H9 (cell line): ENCODE results near the gene PELI2. TPM values are rescaled to one million over a fixed set of nuclear protein-coding genes. Genes with fewer than 3 reads are reported as not detected.

ENCODE experiments used
- DNase-seq: peaks from one replicate; pipeline ENCODE4 v3.0.0-alpha.2; 2017
- H2AFZ ChIP-seq: one replicate; pipeline ENCODE4 v1.6.1; 2013; ENCODE audit warnings: mild to moderate bottlenecking, low read length, control low read depth, moderate library complexity
- H2AK5ac ChIP-seq: 2 replicates; pipeline ENCODE4 v1.6.1; 2013; ENCODE audit warnings: low read length, control low read depth, mixed read lengths; ENCODE audit not compliant: insufficient read length
- H2BK120ac ChIP-seq: one replicate; pipeline ENCODE4 v1.6.1; 2013; ENCODE audit warnings: low read depth, mild to moderate bottlenecking, low read length, control low read depth, inconsistent platforms; ENCODE audit not compliant: poor library complexity, severe bottlenecking
- H2BK12ac ChIP-seq: 2 replicates; pipeline ENCODE4 v1.6.1; 2013; ENCODE audit warnings: low read length, control low read depth, mixed read lengths, low read depth; ENCODE audit not compliant: insufficient read length
- H2BK15ac ChIP-seq: 2 replicates; pipeline ENCODE4 v1.6.1; 2013; ENCODE audit warnings: low read depth, low read length, control low read depth
- H2BK20ac ChIP-seq: one replicate; pipeline ENCODE4 v1.6.1; 2013; ENCODE audit warnings: low read depth, mild to moderate bottlenecking, low read length, control low read depth, inconsistent platforms; ENCODE audit not compliant: poor library complexity, severe bottlenecking
- H2BK5ac ChIP-seq: 2 replicates; pipeline ENCODE4 v1.6.1; 2013; ENCODE audit warnings: low read length, control low read depth, mixed read lengths; ENCODE audit not compliant: insufficient read length
- H3K14ac ChIP-seq: 2 replicates; pipeline ENCODE4 v1.6.1; 2013; ENCODE audit warnings: low read length, control low read depth; ENCODE audit not compliant: insufficient read depth
- H3K18ac ChIP-seq: 2 replicates; pipeline ENCODE4 v1.6.1; 2013; ENCODE audit warnings: low read depth, mild to moderate bottlenecking, mixed read lengths, low read length, control low read depth; ENCODE audit not compliant: insufficient read length
- H3K23ac ChIP-seq: 2 replicates; pipeline ENCODE4 v1.6.1; 2013; ENCODE audit warnings: low read length, control low read depth, mixed read lengths, low read depth; ENCODE audit not compliant: insufficient read length
- H3K23me2 ChIP-seq: 2 replicates; pipeline ENCODE4 v1.6.1; 2013; ENCODE audit warnings: low read depth, mild to moderate bottlenecking, mixed read lengths, low read length, control low read depth; ENCODE audit not compliant: insufficient read length, poor library complexity, severe bottlenecking
- H3K27ac ChIP-seq: 2 replicates; pipeline ENCODE4 v1.5.1; 2013; ENCODE audit warnings: low read length, control low read depth, mixed read lengths, low read depth; ENCODE audit not compliant: insufficient read length
- H3K27me3 ChIP-seq: 2 replicates; pipeline ENCODE4 v1.6.1; 2013; ENCODE audit warnings: low read length, control low read depth, inconsistent platforms; ENCODE audit not compliant: insufficient read depth
- H3K4ac ChIP-seq: 2 replicates; pipeline ENCODE4 v1.6.1; 2013; ENCODE audit warnings: low read depth, mild to moderate bottlenecking, control low read depth, inconsistent platforms, low read length, moderate library complexity
- H3K4me1 ChIP-seq: 2 replicates; pipeline ENCODE4 v1.6.1; 2013; ENCODE audit warnings: low read length, control low read depth, inconsistent platforms; ENCODE audit not compliant: insufficient read depth
- H3K4me2 ChIP-seq: 2 replicates; pipeline ENCODE4 v1.6.1; 2013; ENCODE audit warnings: low read length, control low read depth, mixed read lengths; ENCODE audit not compliant: insufficient read length, insufficient read depth
- H3K56ac ChIP-seq: 2 replicates; pipeline ENCODE4 v1.6.1; 2013; ENCODE audit warnings: low read depth, mild to moderate bottlenecking, mixed read lengths, low read length, control low read depth; ENCODE audit not compliant: insufficient read length
- H3K79me1 ChIP-seq: 2 replicates; pipeline ENCODE4 v1.6.1; 2013; ENCODE audit warnings: low read depth, mild to moderate bottlenecking, moderate library complexity, low read length, control low read depth, inconsistent platforms; ENCODE audit not compliant: insufficient read depth, poor library complexity, severe bottlenecking
- H3K79me2 ChIP-seq: 2 replicates; pipeline ENCODE4 v1.6.1; 2013; ENCODE audit warnings: low read length, control low read depth, inconsistent platforms; ENCODE audit not compliant: insufficient read depth
- H3K9ac ChIP-seq: 2 replicates; pipeline ENCODE4 v1.6.1; 2013; ENCODE audit warnings: low read length, control low read depth, mixed read lengths; ENCODE audit not compliant: insufficient read length; ENCODE audit errors: extremely low read depth
- H3K9me3 ChIP-seq: one replicate; pipeline ENCODE4 v1.6.1; 2013; ENCODE audit warnings: low read depth, low read length, inconsistent platforms; ENCODE audit not compliant: control insufficient read depth
- H3T11ph ChIP-seq: one replicate; pipeline ENCODE4 v1.6.1; 2013; ENCODE audit warnings: mild to moderate bottlenecking, low read length, control low read depth, inconsistent platforms
- H4K20me1 ChIP-seq: one replicate; pipeline ENCODE4 v1.6.1; 2013; ENCODE audit not compliant: control insufficient read depth, insufficient read length, insufficient read depth
- H4K5ac ChIP-seq: 2 replicates; pipeline ENCODE4 v1.6.1; 2013; ENCODE audit warnings: low read depth, mild to moderate bottlenecking, mixed read lengths, low read length, control low read depth; ENCODE audit not compliant: insufficient read length
- H4K8ac ChIP-seq: replicated peaks from 2 replicates; pipeline ENCODE4 v1.6.1; 2013; ENCODE audit warnings: low read length, control low read depth, mixed read lengths, low read depth; ENCODE audit not compliant: insufficient read length
- H4K91ac ChIP-seq: 2 replicates; pipeline ENCODE4 v1.6.1; 2013; ENCODE audit warnings: low read depth, mild to moderate bottlenecking, moderate library complexity, mixed read lengths, low read length, control low read depth; ENCODE audit not compliant: insufficient read length
- H3K27ac Mint-ChIP-seq, 3 experiments: 2 replicates in 2 of 3; 3 replicates in 1 of 3; pipeline ENCODE4 v1.8.0; 2020 to 2021; ENCODE audit warnings: mixed read lengths in 3 of 3, mild to moderate bottlenecking in 1 of 3, moderate library complexity in 1 of 3
- H3K27me3 Mint-ChIP-seq: 2 replicates; pipeline ENCODE4 v1.8.0; 2021; ENCODE audit warnings: low read depth, mild to moderate bottlenecking, moderate library complexity, mixed read lengths
- H3K36me3 Mint-ChIP-seq, 3 experiments: 2 replicates in 2 of 3; 3 replicates in 1 of 3; pipeline ENCODE4 v1.8.0; 2020 to 2021; ENCODE audit warnings: low read depth in 3 of 3, mixed read lengths in 3 of 3; ENCODE audit not compliant: insufficient read depth in 1 of 3
- H3K4me1 Mint-ChIP-seq, 2 experiments: 2 replicates each; pipeline ENCODE4 v1.8.0; 2020; ENCODE audit warnings: mixed read lengths in 2 of 2
- H3K4me3 Mint-ChIP-seq, 2 experiments: 2 replicates in 1 of 2; 3 replicates in 1 of 2; pipeline ENCODE4 v1.8.0; 2020 to 2021; ENCODE audit warnings: mild to moderate bottlenecking in 2 of 2, mixed read lengths in 2 of 2, moderate library complexity in 1 of 2
- H3K9me3 Mint-ChIP-seq, 2 experiments: 2 replicates in 1 of 2; 3 replicates in 1 of 2; pipeline ENCODE4 v1.8.0; 2020; ENCODE audit warnings: mild to moderate bottlenecking in 2 of 2, mixed read lengths in 2 of 2, moderate library complexity in 1 of 2
- CTCF ChIP-seq: fragments of 200-600 bp; sonication (generic); conservative IDR thresholded peaks from 3 replicates; pipeline ENCODE4 v1.8.0; 2021; ENCODE audit warnings: antibody characterized with exemption, mild to moderate bottlenecking
- WGBS: extraction: QIAGEN DNeasy Blood & Tissue Kit; methylation state at CpG from one replicate; pipeline ENCODE4 v1.1.7; 2013; ENCODE audit warnings: missing lambda C conversion rate, low lambda C conversion rate, mixed read lengths; ENCODE audit not compliant: insufficient read length; ENCODE audit errors: extremely low coverage; 5-methylcytosine and 5-hydroxymethylcytosine counted together
- total RNA-seq: library from RNA; stranded (reverse); gene quantifications from 2 replicates; pipeline ENCODE4 v1.2.1, GENCODE V29; 2021

The PELI2 gene
- total RNA-seq, 1 experiment from 2014 or later, result 18.0 TPM

GRCh38 chr14:56142314-56142713 is 24.1 kb downstream of the PELI2 start:
- Histone ChIP-seq H4K91ac (no peak overlapping the region), H3K79me1 (peaks cover 3% of the 10 kb centered on the region), H2BK5ac (no peak overlapping the region), H4K5ac (no peak overlapping the region), H3K56ac (no peak overlapping the region), H2AFZ (no peak overlapping the region), H3T11ph (no peak overlapping the region), H3K4me1 (peaks cover 10% of the 10 kb centered on the region; the same call in 1 of the 2 replicates), H3K23me2 (no peaks in the 10 kb centered on the region), H3K27me3 (no peaks in the 10 kb centered on the region), H3K79me2 (peaks cover 2% of the 10 kb centered on the region; the same call in 1 of the 2 replicates), H2BK120ac (no peak overlapping the region), H3K4ac (no peak overlapping the region), H3K18ac (no peak overlapping the region), H4K20me1 (no peaks in the 10 kb centered on the region), H2BK12ac (no peak overlapping the region), H4K8ac (no peak overlapping the region), H3K4me2 (no peak overlapping the region), H3K14ac (no peak overlapping the region), H3K9me3 (no peaks in the 10 kb centered on the region), H3K27ac (no peak overlapping the region), H3K23ac (no peak overlapping the region), H2AK5ac (no peak overlapping the region), H2BK15ac (no peak overlapping the region), H3K9ac (no peak overlapping the region), H2BK20ac (no peak overlapping the region)
- WGBS, result no CpG with 5 or more reads among the region's 4 CpGs
- no peak for DNase-seq
- no peak overlapping the region for H3K4me3 Mint-ChIP-seq
- TF ChIP-seq CTCF, result no peak
- no peaks in the 10 kb centered on the region; a peak in 1 of 7 replicates for H3K36me3 Mint-ChIP-seq
- H3K4me1 Mint-ChIP-seq, result peaks cover 24 to 36% of the 10 kb centered on the region in 2 experiments
- H3K27ac Mint-ChIP-seq, result no peak overlapping the region; a peak in 1 of 7 replicates
- H3K9me3 Mint-ChIP-seq, result no peaks in the 10 kb centered on the region
- no peaks in the 10 kb centered on the region for H3K27me3 Mint-ChIP-seq
